ENCODE results near the gene DCDC2.

GRCh38 chr6:24381476-24382219, 23.8 kb upstream of the DCDC2 start:
- TF ChIP-seq CTCF (IDR thresholded peaks at IDR 0.05; ENCODE audit: low read depth, low read length, missing input control) (no peak), RAD21 (IDR thresholded peaks at IDR 0.05) (no peak), GABPA (IDR thresholded peaks at IDR 0.05 in 1 of 2, conservative IDR thresholded peaks at IDR 0.05 in 1 of 2) (no peak), TAF1 (conservative IDR thresholded peaks at IDR 0.05) (no peak), ATF3 (IDR thresholded peaks at IDR 0.05) (no peak), YY1 (IDR thresholded peaks at IDR 0.05) (no peak), MAX (IDR thresholded peaks at IDR 0.05) (no peak)

All from liver (tissue), 3 donors.